Mucosa of rectum (tissue), 2 donors: ENCODE data around the gene NOXO1.

ENCODE experiments used
- H3K27ac ChIP-seq, 2 donors: one replicate each; pipeline ENCODE4 v1.7.0; 2013; ENCODE audit warnings: inconsistent platforms in 2 of 2, low read depth in 2 of 2, low read length in 2 of 2
- H3K27me3 ChIP-seq, 2 donors: one replicate each; pipeline ENCODE4 v1.7.0; 2013; ENCODE audit warnings: low read length in 2 of 2; ENCODE audit not compliant: control insufficient read depth in 2 of 2, insufficient read depth in 2 of 2
- H3K36me3 ChIP-seq, 2 donors: one replicate each; pipeline ENCODE4 v1.7.0; 2013; ENCODE audit warnings: low read length in 2 of 2; ENCODE audit not compliant: control insufficient read depth in 2 of 2, insufficient read depth in 2 of 2
- H3K4me1 ChIP-seq, 2 donors: one replicate each; pipeline ENCODE4 v1.7.0; 2013; ENCODE audit warnings: low read length in 2 of 2, mild to moderate bottlenecking in 1 of 2; ENCODE audit not compliant: control insufficient read depth in 2 of 2, insufficient read depth in 2 of 2
- H3K4me3 ChIP-seq, 2 donors: one replicate each; pipeline ENCODE4 v1.7.0; 2013; ENCODE audit warnings: low read length in 2 of 2
- H3K9ac ChIP-seq, 2 donors: one replicate each; pipeline ENCODE4 v1.7.0; 2013; ENCODE audit warnings: low read length in 2 of 2, low read depth in 1 of 2, mild to moderate bottlenecking in 1 of 2
- H3K9me3 ChIP-seq, 2 donors: one replicate each; pipeline ENCODE4 v1.7.0; 2013; ENCODE audit warnings: low read length in 2 of 2; ENCODE audit not compliant: control insufficient read depth in 2 of 2
- donor health status: healthy.
- donor health status: Normal muscosa, but diverticular disease.

NOXO1 gene

GRCh38 chr16:1997494-1998359 lies 16.5 kb upstream of the NOXO1 start:
- Histone ChIP-seq H3K9ac (no peak overlapping the region), H3K9me3 (no peaks in the 10 kb centered on the region), H3K4me1 (peaks cover 0 to 7% of the 10 kb centered on the region in 2 donors), H3K27ac (peak overlapping the region in 1 of 2 donors; percentile 67), H3K4me3 (no peak overlapping the region), H3K27me3 (no peaks in the 10 kb centered on the region), H3K36me3 (peaks cover 44% of the 10 kb centered on the region in 2 donors)

DNA sequence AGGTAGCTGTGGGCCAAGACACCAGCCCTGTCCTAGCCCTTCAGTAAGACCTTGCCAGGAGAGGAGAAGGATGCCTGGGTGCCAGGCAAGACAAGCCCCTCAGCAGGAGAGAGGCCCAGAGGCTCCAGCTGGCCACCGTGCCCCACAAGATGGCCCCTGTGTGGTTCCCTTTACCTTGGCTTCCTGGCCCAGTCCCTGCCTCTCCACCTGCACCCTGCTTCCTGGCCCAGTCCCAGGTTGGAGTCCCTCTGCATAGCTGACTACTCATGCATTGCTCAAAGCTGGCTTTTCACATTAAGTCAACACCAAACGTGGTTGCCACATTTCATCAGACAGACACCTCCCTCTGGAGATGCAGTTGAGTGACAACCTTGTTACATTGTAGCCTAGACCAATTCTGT lies 12.5 kb upstream of the NOXO1 start:
- no peak overlapping the region for H3K4me3 ChIP-seq
- no peaks in the 10 kb centered on the region for H3K9me3 ChIP-seq
- H3K4me1 ChIP-seq = peaks cover 22 to 26% of the 10 kb centered on the region in 2 donors
- no peak overlapping the region for H3K9ac ChIP-seq
- H3K36me3 ChIP-seq = peaks cover 10 to 12% of the 10 kb centered on the region in 2 donors
- no peak overlapping the region for H3K27ac ChIP-seq
- H3K27me3 ChIP-seq = peaks cover 15 to 18% of the 10 kb centered on the region in 2 donors

GRCh38 chr16:1992704-1993317 lies 11.5 kb upstream of the NOXO1 start:
- Histone ChIP-seq H3K36me3 (peaks cover 4 to 5% of the 10 kb centered on the region in 2 donors), H3K9me3 (no peaks in the 10 kb centered on the region), H3K27ac (peak overlapping the region in 1 of 2 donors; percentile 43), H3K27me3 (peaks cover 20% of the 10 kb centered on the region in 2 donors), H3K4me1 (peaks cover 22 to 26% of the 10 kb centered on the region in 2 donors), H3K4me3 (no peak overlapping the region), H3K9ac (no peak overlapping the region)

DNA sequence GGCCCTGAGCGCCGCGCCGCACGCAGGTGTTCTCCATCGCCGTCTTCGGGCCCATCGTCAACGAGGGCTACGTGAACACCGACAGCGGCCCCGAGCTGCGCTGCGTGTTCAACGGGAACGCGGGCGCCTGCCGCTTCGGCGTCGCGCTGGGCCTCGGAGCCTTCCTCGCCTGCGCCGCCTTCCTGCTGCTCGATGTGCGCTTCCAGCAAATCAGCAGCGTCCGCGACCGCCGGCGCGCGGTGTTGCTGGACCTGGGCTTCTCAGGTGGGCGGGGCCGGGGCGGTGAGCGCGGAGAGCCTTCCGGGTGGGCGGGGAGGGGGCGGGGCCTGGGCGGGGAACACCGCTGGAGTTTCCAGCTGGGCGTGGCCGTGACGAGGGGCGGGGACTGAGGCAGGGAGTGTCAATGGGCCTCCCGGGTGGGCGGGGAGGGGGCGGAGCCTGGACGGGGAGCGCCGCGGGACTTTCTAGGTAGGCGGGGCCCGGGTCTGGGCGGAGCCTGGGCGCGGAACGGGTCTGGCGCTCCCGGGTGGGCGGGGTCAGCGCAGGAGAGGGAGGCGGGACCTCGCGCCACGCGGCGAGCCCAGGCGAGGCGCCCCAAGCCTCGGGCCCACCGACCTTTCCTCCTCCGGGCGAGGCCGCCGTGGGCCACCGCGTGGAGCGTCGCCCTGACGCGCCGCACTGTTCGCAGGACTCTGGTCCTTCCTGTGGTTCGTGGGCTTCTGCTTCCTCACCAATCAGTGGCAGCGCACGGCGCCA lies 10.9 kb upstream of the NOXO1 start:
- peak overlapping the region; percentile 24 to 71 for H3K9ac ChIP-seq
- H3K36me3 ChIP-seq = peaks cover under 1 to 2% of the 10 kb centered on the region in 2 donors
- peaks cover 20% of the 10 kb centered on the region in 2 donors for H3K27me3 ChIP-seq
- peaks cover 22 to 24% of the 10 kb centered on the region in 2 donors for H3K4me1 ChIP-seq
- H3K9me3 ChIP-seq = no peaks in the 10 kb centered on the region
- H3K4me3 ChIP-seq = peak overlapping the region; percentile 56 to 59
- H3K27ac ChIP-seq = peak overlapping the region; percentile 66 to 80

DNA sequence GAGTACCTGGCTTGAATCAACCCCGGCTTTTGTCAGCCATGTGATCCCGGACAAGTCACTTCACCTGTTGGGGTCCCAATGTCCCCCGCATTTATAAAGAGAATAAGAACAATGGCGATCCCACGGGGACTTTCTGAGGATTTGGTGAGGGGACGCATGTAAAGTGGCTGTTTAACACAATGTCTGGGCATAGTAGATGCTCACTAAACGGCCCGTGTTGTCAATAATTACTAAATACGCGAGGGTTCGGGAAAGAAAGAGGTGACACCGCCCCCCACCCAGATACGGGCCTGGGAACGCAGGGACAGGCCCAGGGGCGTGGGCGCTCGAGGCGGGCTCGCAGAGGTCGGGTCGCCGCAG lies 10.3 kb upstream of the NOXO1 start:
- H3K4me1 ChIP-seq = peaks cover 19 to 25% of the 10 kb centered on the region in 2 donors
- peaks cover 6 to 8% of the 10 kb centered on the region in 2 donors for H3K36me3 ChIP-seq
- peaks cover 20% of the 10 kb centered on the region in 2 donors for H3K27me3 ChIP-seq
- peak overlapping the region; percentile 66 to 80 for H3K27ac ChIP-seq
- H3K9ac ChIP-seq = peak overlapping the region; percentile 47 to 71
- no peaks in the 10 kb centered on the region for H3K9me3 ChIP-seq
- H3K4me3 ChIP-seq = peak overlapping the region; percentile 56 to 59

- Histone ChIP-seq H3K4me3 (peak overlapping the region; percentile 59 to 61), H3K36me3 (peaks cover 10 to 12% of the 10 kb centered on the region in 2 donors), H3K27ac (peak overlapping the region; percentile 66 to 80), H3K4me1 (peaks cover 21 to 29% of the 10 kb centered on the region in 2 donors), H3K9ac (peak overlapping the region; percentile 47 to 75), H3K27me3 (peaks cover 20% of the 10 kb centered on the region in 2 donors), H3K9me3 (no peaks in the 10 kb centered on the region)
Observed at GRCh38 chr16:1991135-1991551, 9.9 kb upstream of the NOXO1 start.

- Histone ChIP-seq H3K27me3 (peaks cover 20% of the 10 kb centered on the region in 2 donors), H3K9ac (peak overlapping the region; percentile 47 to 75), H3K9me3 (no peaks in the 10 kb centered on the region), H3K27ac (peak overlapping the region; percentile 4 to 32), H3K4me1 (peaks cover 27 to 35% of the 10 kb centered on the region in 2 donors), H3K36me3 (peaks cover 14 to 16% of the 10 kb centered on the region in 2 donors), H3K4me3 (peak overlapping the region; percentile 45 to 61)
Observed at GRCh38 chr16:1990351-1991134, 9.3 kb upstream of the NOXO1 start.

DNA sequence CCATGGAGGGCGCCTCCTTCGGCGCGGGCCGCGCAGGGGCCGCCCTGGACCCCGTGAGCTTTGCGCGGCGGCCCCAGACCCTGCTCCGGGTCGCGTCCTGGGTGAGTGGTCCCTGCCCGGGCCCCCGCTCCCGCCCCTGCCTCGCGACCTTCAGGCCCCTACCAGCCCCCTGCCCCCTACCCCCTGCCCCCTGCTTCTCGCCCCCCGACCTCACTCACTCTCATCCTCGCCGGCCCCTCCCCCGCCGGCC lies 8.8 kb upstream of the NOXO1 start:
- peaks cover 20% of the 10 kb centered on the region in 2 donors for H3K27me3 ChIP-seq
- H3K4me3 ChIP-seq = no peak overlapping the region
- H3K27ac ChIP-seq = no peak overlapping the region
- peak overlapping the region in 1 of 2 donors; percentile 75 for H3K9ac ChIP-seq
- H3K36me3 ChIP-seq = peaks cover 14 to 16% of the 10 kb centered on the region in 2 donors
- H3K9me3 ChIP-seq = no peaks in the 10 kb centered on the region
- peaks cover 33 to 40% of the 10 kb centered on the region in 2 donors for H3K4me1 ChIP-seq

DNA sequence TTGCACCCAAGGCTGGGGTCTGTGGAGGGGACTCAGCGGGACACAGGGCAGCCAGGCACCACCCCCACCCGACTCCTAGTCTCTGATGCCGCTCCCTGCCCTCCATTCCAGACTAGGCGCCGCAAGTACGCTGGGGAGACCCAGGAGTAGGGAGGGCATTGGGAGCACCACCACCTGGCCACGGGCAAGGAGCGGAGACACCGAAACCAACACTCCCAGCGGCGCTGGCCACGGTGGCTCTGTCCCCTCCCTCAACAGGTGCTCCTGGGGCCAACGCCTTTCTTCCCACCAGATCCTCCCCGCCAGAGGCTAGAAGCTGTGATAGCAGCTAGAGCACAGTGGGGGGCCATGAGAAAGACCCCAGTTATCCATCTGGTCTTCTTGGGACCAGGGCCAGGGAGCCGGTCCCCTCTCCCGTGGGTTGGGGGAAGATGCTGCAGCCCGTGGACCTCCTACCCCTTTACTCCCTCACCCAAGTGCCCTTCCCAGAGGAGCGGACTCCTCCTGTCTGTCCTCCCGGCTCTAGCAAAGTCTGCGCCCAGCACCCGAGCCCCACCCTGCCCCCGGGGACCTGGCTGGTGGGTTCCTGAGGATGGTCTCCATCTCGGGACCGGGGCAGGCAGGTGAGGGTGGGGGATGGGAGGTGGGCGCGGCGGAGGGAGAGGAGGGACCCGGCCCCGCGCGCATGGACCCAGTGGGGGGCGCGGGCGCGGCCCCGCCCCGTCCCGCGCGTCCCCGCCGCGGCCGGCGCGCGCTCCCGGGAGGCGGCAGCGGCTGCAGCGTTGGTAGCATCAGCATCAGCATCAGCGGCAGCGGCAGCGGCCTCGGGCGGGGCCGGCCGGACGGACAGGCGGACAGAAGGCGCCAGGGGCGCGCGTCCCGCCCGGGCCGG lies 8.2 kb upstream of the NOXO1 start, which contains the start of gene SYNGR3:
TSS of gene SYNGR3 (plus strand) at position 762 of the 892 bp plus-strand sequence. CDS start 133 bp downstream, outside the sequence.
- Histone ChIP-seq H3K4me3 (peak within 1 kb of the TSS; percentile 45 to 61), H3K27ac (peak within 1 kb of the TSS; percentile 4 to 32)

More for the DNA sequence above, 8.2 kb upstream of the NOXO1 start, which contains the start of gene SYNGR3:
- peaks cover 37 to 45% of the 10 kb centered on the region in 2 donors for H3K4me1 ChIP-seq
- peaks cover 14 to 16% of the 10 kb centered on the region in 2 donors for H3K36me3 ChIP-seq
- H3K9ac ChIP-seq = peak within 1 kb of the TSS; percentile 47 to 75
- H3K27me3 ChIP-seq = peaks cover 20% of the 10 kb centered on the region in 2 donors
- no peaks in the 10 kb centered on the region for H3K9me3 ChIP-seq
